ENCODE data around the gene LRRK1.
"Not testable (repeated sequence)": the region's sequence is repeated elsewhere in the genome, so short reads cannot be mapped to it uniquely, and the experiment has no call there.

Gene LRRK1

GRCh38 chr15:101068523-101068960, 149.4 kb downstream of the LRRK1 start:
- H3K4me1 ChIP-seq (ENCODE audit: control insufficient read depth, insufficient read depth, low read length) = peaks cover 15% of the 10 kb centered on the region
- no peak overlapping the region for H3K9ac ChIP-seq (ENCODE audit: low read length)
- no peaks in the 10 kb centered on the region for H3K27me3 ChIP-seq (ENCODE audit: control insufficient read depth, insufficient read depth, low read length)
- no peaks in the 10 kb centered on the region for H3K9me3 ChIP-seq (ENCODE audit: control insufficient read depth, low read length)
- H3K4me3 ChIP-seq (ENCODE audit: low read length) = no peak overlapping the region
- H3K36me3 ChIP-seq (ENCODE audit: control insufficient read depth, insufficient read depth, low read length) = no peaks in the 10 kb centered on the region

- Histone ChIP-seq H3K4me1 (ENCODE audit: control insufficient read depth, insufficient read depth, low read length) (peaks cover 15% of the 10 kb centered on the region), H3K9ac (ENCODE audit: low read length) (no peak overlapping the region), H3K36me3 (ENCODE audit: control insufficient read depth, insufficient read depth, low read length) (no peaks in the 10 kb centered on the region), H3K9me3 (ENCODE audit: control insufficient read depth, low read length) (no peaks in the 10 kb centered on the region), H3K27me3 (ENCODE audit: control insufficient read depth, insufficient read depth, low read length) (no peaks in the 10 kb centered on the region), H3K4me3 (ENCODE audit: low read length) (no peak overlapping the region)
Measured at GRCh38 chr15:101068961-101069653, 149.9 kb downstream of the LRRK1 start.

GRCh38 chr15:101069654-101069973, 150.5 kb downstream of the LRRK1 start:
- no peaks in the 10 kb centered on the region for H3K27me3 ChIP-seq (ENCODE audit: control insufficient read depth, insufficient read depth, low read length)
- H3K36me3 ChIP-seq (ENCODE audit: control insufficient read depth, insufficient read depth, low read length) = no peaks in the 10 kb centered on the region
- H3K4me3 ChIP-seq (ENCODE audit: low read length) = no peak overlapping the region
- H3K4me1 ChIP-seq (ENCODE audit: control insufficient read depth, insufficient read depth, low read length) = peaks cover 15% of the 10 kb centered on the region
- no peak overlapping the region for H3K9ac ChIP-seq (ENCODE audit: low read length)
- H3K9me3 ChIP-seq (ENCODE audit: control insufficient read depth, low read length) = no peaks in the 10 kb centered on the region

GRCh38 chr15:101070024-101070423, 150.9 kb downstream of the LRRK1 start:
- Histone ChIP-seq H3K9me3 (ENCODE audit: control insufficient read depth, low read length) (no peaks in the 10 kb centered on the region), H3K27me3 (ENCODE audit: control insufficient read depth, insufficient read depth, low read length) (no peaks in the 10 kb centered on the region), H3K4me1 (ENCODE audit: control insufficient read depth, insufficient read depth, low read length) (peaks cover 15% of the 10 kb centered on the region), H3K9ac (ENCODE audit: low read length) (no peak overlapping the region), H3K36me3 (ENCODE audit: control insufficient read depth, insufficient read depth, low read length) (no peaks in the 10 kb centered on the region), H3K4me3 (ENCODE audit: low read length) (no peak overlapping the region)

GRCh38 chr15:101070502-101071273, 151.5 kb downstream of the LRRK1 start:
- no peaks in the 10 kb centered on the region for H3K9me3 ChIP-seq (ENCODE audit: control insufficient read depth, low read length)

GRCh38 chr15:101071651-101072050, 152.5 kb downstream of the LRRK1 start:
- H3K9ac ChIP-seq (ENCODE audit: low read length) = no peak overlapping the region
- H3K36me3 ChIP-seq (ENCODE audit: control insufficient read depth, insufficient read depth, low read length) = no peaks in the 10 kb centered on the region
- H3K9me3 ChIP-seq (ENCODE audit: control insufficient read depth, low read length) = no peaks in the 10 kb centered on the region
- H3K4me1 ChIP-seq (ENCODE audit: control insufficient read depth, insufficient read depth, low read length) = peaks cover 15% of the 10 kb centered on the region
- no peak overlapping the region for H3K4me3 ChIP-seq (ENCODE audit: low read length)
- H3K27me3 ChIP-seq (ENCODE audit: control insufficient read depth, insufficient read depth, low read length) = no peaks in the 10 kb centered on the region

More at GRCh38 chr15:101070502-101071273, 151.5 kb downstream of the LRRK1 start:
- no peaks in the 10 kb centered on the region for H3K27me3 ChIP-seq (ENCODE audit: control insufficient read depth, insufficient read depth, low read length)
- H3K36me3 ChIP-seq (ENCODE audit: control insufficient read depth, insufficient read depth, low read length) = no peaks in the 10 kb centered on the region
- no peak overlapping the region for H3K4me3 ChIP-seq (ENCODE audit: low read length)
- no peak overlapping the region for H3K9ac ChIP-seq (ENCODE audit: low read length)
- peaks cover 15% of the 10 kb centered on the region for H3K4me1 ChIP-seq (ENCODE audit: control insufficient read depth, insufficient read depth, low read length)

- H3K9me3 ChIP-seq (ENCODE audit: control insufficient read depth, low read length); H3K9ac ChIP-seq (ENCODE audit: low read length); H3K36me3 ChIP-seq (ENCODE audit: control insufficient read depth, insufficient read depth, low read length); H3K4me3 ChIP-seq (ENCODE audit: low read length); H3K27me3 ChIP-seq (ENCODE audit: control insufficient read depth, insufficient read depth, low read length): not testable (repeated sequence)
- H3K4me1 ChIP-seq (ENCODE audit: control insufficient read depth, insufficient read depth, low read length) = peaks cover 15% of the 10 kb centered on the region
Measured at GRCh38 chr15:101072235-101072634, 153.1 kb downstream of the LRRK1 start.

GRCh38 chr15:101077806-101078668, 158.9 kb downstream of the LRRK1 start:
- not testable (repeated sequence) for H3K36me3 ChIP-seq (ENCODE audit: control insufficient read depth, insufficient read depth, low read length); H3K4me3 ChIP-seq (ENCODE audit: low read length); H3K9ac ChIP-seq (ENCODE audit: low read length); H3K27me3 ChIP-seq (ENCODE audit: control insufficient read depth, insufficient read depth, low read length); H3K4me1 ChIP-seq (ENCODE audit: control insufficient read depth, insufficient read depth, low read length); H3K9me3 ChIP-seq (ENCODE audit: control insufficient read depth, low read length)

GRCh38 chr15:101078669-101079323, 159.6 kb downstream of the LRRK1 start:
- Histone ChIP-seq H3K4me3 (ENCODE audit: low read length) (no peak overlapping the region), H3K36me3 (ENCODE audit: control insufficient read depth, insufficient read depth, low read length) (no peaks in the 10 kb centered on the region), H3K9ac (ENCODE audit: low read length) (no peak overlapping the region), H3K27me3 (ENCODE audit: control insufficient read depth, insufficient read depth, low read length) (no peaks in the 10 kb centered on the region), H3K9me3 (ENCODE audit: control insufficient read depth, low read length) (no peaks in the 10 kb centered on the region), H3K4me1 (ENCODE audit: control insufficient read depth, insufficient read depth, low read length) (no peaks in the 10 kb centered on the region)

- Histone ChIP-seq H3K9ac (ENCODE audit: low read length) (no peak overlapping the region), H3K27me3 (ENCODE audit: control insufficient read depth, insufficient read depth, low read length) (no peaks in the 10 kb centered on the region), H3K9me3 (ENCODE audit: control insufficient read depth, low read length) (no peaks in the 10 kb centered on the region), H3K36me3 (ENCODE audit: control insufficient read depth, insufficient read depth, low read length) (no peaks in the 10 kb centered on the region), H3K4me1 (ENCODE audit: control insufficient read depth, insufficient read depth, low read length) (no peaks in the 10 kb centered on the region), H3K4me3 (ENCODE audit: low read length) (no peak overlapping the region)
Measured at GRCh38 chr15:101081900-101082299, 162.7 kb downstream of the LRRK1 start.

- Histone ChIP-seq H3K36me3 (ENCODE audit: control insufficient read depth, insufficient read depth, low read length) (no peaks in the 10 kb centered on the region), H3K9me3 (ENCODE audit: control insufficient read depth, low read length) (no peaks in the 10 kb centered on the region), H3K9ac (ENCODE audit: low read length) (no peak overlapping the region), H3K27me3 (ENCODE audit: control insufficient read depth, insufficient read depth, low read length) (no peaks in the 10 kb centered on the region), H3K4me1 (ENCODE audit: control insufficient read depth, insufficient read depth, low read length) (no peaks in the 10 kb centered on the region), H3K4me3 (ENCODE audit: low read length) (no peak overlapping the region)
Measured at GRCh38 chr15:101083336-101084045, 164.3 kb downstream of the LRRK1 start.
